Myocyte (in vitro differentiated cells): Measurements from ENCODE around the gene OR52K1. TPM values are rescaled to one million over a fixed set of nuclear protein-coding genes. Genes with fewer than 3 reads are reported as not detected.
"Not testable (repeated sequence)": the region's sequence is repeated elsewhere in the genome, so short reads cannot be mapped to it uniquely, and the experiment has no call there.

Experiments used
- DNase-seq: peaks from one replicate; pipeline ENCODE4 v3.0.0-alpha.2; 2012; ENCODE audit warnings: low read depth
- total RNA-seq: library from RNA; depleted of rRNA; stranded (reverse); fragments of >200 nt; gene quantifications from 2 replicates; pipeline ENCODE4 v1.2.3, GENCODE V29; 2014

OR52K1 gene
- total RNA-seq, 1 donor from 2014 or later = not detected

- not testable (repeated sequence) for DNase-seq
These were observed 9.0 kb downstream of the OR52K1 start for GRCh38 chr11:4491405-4491804.

GRCh38 chr11:4491878-4492606 lies 9.6 kb downstream of the OR52K1 start:
- no peak for DNase-seq

GRCh38 chr11:4493480-4493818 lies 11.0 kb downstream of the OR52K1 start:
- DNase-seq = no peak

- DNase-seq = no peak
These were observed 13.0 kb downstream of the OR52K1 start for GRCh38 chr11:4495487-4495886.

- DNase-seq = no peak
These were observed 13.5 kb downstream of the OR52K1 start for GRCh38 chr11:4495986-4496385.

GRCh38 chr11:4496557-4497248 lies 14.3 kb downstream of the OR52K1 start:
- no peak for DNase-seq

GRCh38 chr11:4508886-4509285 lies 26.4 kb downstream of the OR52K1 start:
- no peak for DNase-seq

GRCh38 chr11:4511282-4512245 lies 29.1 kb downstream of the OR52K1 start:
- no peak for DNase-seq

- DNase-seq = no peak
These were observed 31.8 kb downstream of the OR52K1 start for GRCh38 chr11:4514196-4514595.

GRCh38 chr11:4522339-4522738 lies 39.9 kb downstream of the OR52K1 start:
- DNase-seq = no peak

GRCh38 chr11:4522752-4523151 lies 40.3 kb downstream of the OR52K1 start:
- no peak for DNase-seq

- DNase-seq = peak; percentile 15
These were observed 41.2 kb downstream of the OR52K1 start for GRCh38 chr11:4523666-4524065.

GRCh38 chr11:4527926-4528325 lies 45.5 kb downstream of the OR52K1 start:
- DNase-seq = no peak

- DNase-seq = not testable (repeated sequence)
These were observed 49.2 kb downstream of the OR52K1 start for GRCh38 chr11:4531686-4532085.

- peak; percentile 59 for DNase-seq
These were observed 57.3 kb downstream of the OR52K1 start for GRCh38 chr11:4539603-4540219.

GRCh38 chr11:4541071-4541470 lies 58.6 kb downstream of the OR52K1 start:
- peak; percentile 52 for DNase-seq

Other genes starting within 250 kb of the OR52K1 start
- gene OR52B4, start 114.3 kb upstream of the OR52K1 start, total RNA-seq = not detected in 2 replicates
- 7.0 and 8.1 TPM in 2 replicates for gene TRIM21, start 88.9 kb upstream of the OR52K1 start, total RNA-seq
- not detected in 2 replicates for gene OR52K2, start 33.4 kb upstream of the OR52K1 start, total RNA-seq
- not detected in 2 replicates for gene OR52M1, start 62.5 kb downstream of the OR52K1 start, total RNA-seq
- gene OR52I2, start 99.1 kb downstream of the OR52K1 start, total RNA-seq = not detected in 2 replicates
- not detected in 2 replicates for gene OR52I1, start 111.4 kb downstream of the OR52K1 start, total RNA-seq
- 9.8 and 12.5 TPM in 2 replicates for gene TRIM68, start 125.6 kb downstream of the OR52K1 start, total RNA-seq
- gene OR51D1, start 154.8 kb downstream of the OR52K1 start, total RNA-seq = not detected in 2 replicates
- not detected in 2 replicates for gene OR51E1, start 161.3 kb downstream of the OR52K1 start, total RNA-seq
- gene OR51E2, start 215.2 kb downstream of the OR52K1 start, total RNA-seq = not detected in 2 replicates
- not detected in 2 replicates for gene MMP26, start 222.1 kb downstream of the OR52K1 start, total RNA-seq